Lower leg skin (tissue), 4 donors: ENCODE results near the gene EMX2. TPM values are rescaled to one million over a fixed set of nuclear protein-coding genes. Genes with fewer than 3 reads are reported as not detected.

ENCODE experiments used
- DNase-seq, 2 donors: peaks; one replicate each; pipeline ENCODE4 v3.0.0-alpha.2; 2019; ENCODE audit warnings: low spot score in 2 of 2
- H3K4me3 ChIP-seq: fragments of 200-600 bp; sonication (generic); 2 replicates; pipeline ENCODE4 v1.5.1; 2017; ENCODE audit warnings: mild to moderate bottlenecking, low read depth; ENCODE audit not compliant: poor library complexity, severe bottlenecking
- POLR2A ChIP-seq, 2 donors: fragments of 450-650 bp; IDR thresholded peaks; one replicate each; pipeline ENCODE4 v1.6.1; 2016 to 2017; ENCODE audit warnings: antibody characterized with exemption in 2 of 2, mild to moderate bottlenecking in 1 of 2, moderate library complexity in 1 of 2
- WGBS, 2 donors: methylation state at CpG; one replicate each; pipeline ENCODE4 v1.1.5; 2018; 5-methylcytosine and 5-hydroxymethylcytosine counted together
- intact Hi-C: fragments of 100-400 bp; cut with DNase I; formaldehyde crosslinking; loops from one replicate; pipeline ENCODE4 v1.15.0; 2023; ENCODE audit warnings: low total_unique reads
- total RNA-seq, 4 donors: library from RNA; depleted of rRNA; stranded (reverse); fragments of >200 nt; gene quantifications; one replicate each; pipeline ENCODE4 v1.1.0, GENCODE V29; 2016
- TF ChIP-seq, protein P1 (sequence below), 3 donors: fragments of 450-650 bp; IDR thresholded peaks; one replicate each; pipeline ENCODE4 v1.5.1; 2016; ENCODE audit warnings: antibody characterized with exemption in 3 of 3, mild to moderate bottlenecking in 3 of 3, moderate library complexity in 2 of 3

Gene EMX2
- total RNA-seq, 4 donors from 2014 or later: 3.7 to 10.4 (median 7.2) TPM

DNA sequence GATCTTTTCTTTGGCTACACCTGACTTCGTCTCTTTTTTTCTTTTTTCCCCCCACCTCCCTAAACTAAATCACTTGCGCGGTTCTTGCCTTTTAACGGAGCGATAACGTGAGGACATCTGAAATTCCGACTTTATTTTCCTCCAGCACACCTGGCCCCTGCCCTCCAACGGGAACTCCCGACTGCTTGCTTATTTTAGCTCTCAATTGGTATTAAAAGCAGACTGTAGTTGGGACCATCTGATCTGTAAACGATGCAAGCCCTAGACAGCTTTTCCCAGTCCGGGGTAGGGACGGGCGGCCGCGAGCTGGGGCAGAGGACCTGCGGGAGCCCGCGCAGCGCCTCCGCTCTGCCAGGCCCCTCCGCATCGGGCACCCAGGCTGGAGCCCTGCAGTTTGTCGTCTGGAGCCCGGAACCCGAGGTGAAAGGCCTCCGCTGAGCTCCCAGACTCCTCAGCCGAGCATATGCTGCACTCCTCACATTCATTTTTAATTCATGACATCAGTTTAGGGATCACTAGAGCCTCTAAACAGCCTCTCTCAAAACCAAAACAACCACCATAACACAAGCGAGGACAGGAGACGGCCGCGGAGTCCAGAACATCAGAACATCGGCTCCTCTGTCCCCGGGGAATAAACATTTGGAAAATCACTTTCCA is 10.0 kb upstream of the EMX2 start:
- TF ChIP-seq, protein P1, sequence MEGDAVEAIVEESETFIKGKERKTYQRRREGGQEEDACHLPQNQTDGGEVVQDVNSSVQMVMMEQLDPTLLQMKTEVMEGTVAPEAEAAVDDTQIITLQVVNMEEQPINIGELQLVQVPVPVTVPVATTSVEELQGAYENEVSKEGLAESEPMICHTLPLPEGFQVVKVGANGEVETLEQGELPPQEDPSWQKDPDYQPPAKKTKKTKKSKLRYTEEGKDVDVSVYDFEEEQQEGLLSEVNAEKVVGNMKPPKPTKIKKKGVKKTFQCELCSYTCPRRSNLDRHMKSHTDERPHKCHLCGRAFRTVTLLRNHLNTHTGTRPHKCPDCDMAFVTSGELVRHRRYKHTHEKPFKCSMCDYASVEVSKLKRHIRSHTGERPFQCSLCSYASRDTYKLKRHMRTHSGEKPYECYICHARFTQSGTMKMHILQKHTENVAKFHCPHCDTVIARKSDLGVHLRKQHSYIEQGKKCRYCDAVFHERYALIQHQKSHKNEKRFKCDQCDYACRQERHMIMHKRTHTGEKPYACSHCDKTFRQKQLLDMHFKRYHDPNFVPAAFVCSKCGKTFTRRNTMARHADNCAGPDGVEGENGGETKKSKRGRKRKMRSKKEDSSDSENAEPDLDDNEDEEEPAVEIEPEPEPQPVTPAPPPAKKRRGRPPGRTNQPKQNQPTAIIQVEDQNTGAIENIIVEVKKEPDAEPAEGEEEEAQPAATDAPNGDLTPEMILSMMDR (IDR thresholded peaks at IDR 0.05): no peak
- TF ChIP-seq POLR2A (IDR thresholded peaks at IDR 0.05): no peak
- 36 to 57% methylated on average over 33 of the region's 33 CpGs for WGBS, 2 donors
- H3K4me3 ChIP-seq: no peak overlapping the region
- intact Hi-C loops: loop anchor here (10.0 kb wide), 1 partner anchor 88 kb away; no protein-coding TSS in a partner anchor
- DNase-seq: peak in 1 of 2 donors; percentile 85

- intact Hi-C loops: loop anchor here (10.0 kb wide), 1 partner anchor 89 kb away; no protein-coding TSS in a partner anchor
- 47 to 48% methylated on average over 24 of the region's 24 CpGs for WGBS, 2 donors
- DNase-seq: peak in 1 of 2 donors; percentile 94
- no peak overlapping the region for H3K4me3 ChIP-seq
- no peak for TF ChIP-seq POLR2A (IDR thresholded peaks at IDR 0.05)
- TF ChIP-seq, protein P1 (IDR thresholded peaks at IDR 0.05): no peak
These were observed 8.9 kb upstream of the EMX2 start for GRCh38 chr10:117533507-117534281.

DNA sequence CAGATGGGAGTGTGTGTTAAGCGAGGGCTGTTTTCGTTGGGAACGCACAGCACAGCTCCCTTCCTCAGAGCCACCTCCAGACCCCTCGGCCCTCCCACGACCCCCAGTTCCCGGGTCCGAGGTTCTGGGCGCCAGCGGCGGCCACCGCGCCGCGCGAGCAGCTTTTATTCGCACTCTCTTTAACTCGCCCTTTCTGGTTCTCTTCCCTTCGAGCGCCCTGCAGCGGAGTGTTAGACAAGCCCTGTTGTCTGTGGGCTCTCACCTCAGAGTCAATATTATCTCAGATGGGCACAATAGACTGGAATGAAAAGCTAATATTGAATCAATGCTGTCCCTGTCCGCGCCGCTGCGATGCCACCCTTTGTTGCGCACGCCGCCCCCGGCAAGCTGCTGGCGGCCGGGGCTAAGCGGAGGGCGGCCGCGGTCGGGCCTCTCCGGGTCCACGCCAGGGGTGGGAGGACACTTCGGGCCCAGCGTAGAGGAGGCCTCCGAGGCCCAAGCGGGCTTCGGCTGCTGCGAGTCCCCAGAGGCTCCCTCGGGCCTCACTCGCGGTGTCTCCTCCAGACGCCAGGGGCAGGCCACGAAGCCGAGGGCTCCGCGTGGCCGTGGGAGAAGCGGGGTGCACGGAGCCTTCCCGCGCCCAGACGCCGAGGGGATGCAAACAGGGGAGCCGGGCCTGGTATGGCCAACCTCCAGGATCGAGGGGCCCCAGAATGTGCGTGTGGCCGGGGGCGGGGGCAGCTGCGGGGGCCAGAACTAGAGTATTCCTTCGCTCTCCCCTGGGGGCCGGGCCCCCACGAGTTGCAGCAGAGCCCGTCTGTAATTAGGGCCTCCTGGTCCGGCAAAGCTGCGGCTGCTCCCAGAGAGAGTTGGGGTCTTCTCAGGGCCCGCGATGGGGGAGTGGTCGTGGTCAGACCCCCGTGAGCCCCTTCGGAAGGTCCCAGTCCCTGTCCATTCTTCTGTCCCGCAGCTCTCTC is 7.9 kb upstream of the EMX2 start:
- peak in 1 of 2 donors; percentile 84 for DNase-seq
- intact Hi-C loops: loop anchor here (5.0 to 10.0 kb wide), 2 partner anchors 90 to 708 kb away; no protein-coding TSS in a partner anchor
- TF ChIP-seq, protein P1 (IDR thresholded peaks at IDR 0.05): no peak
- no peak for TF ChIP-seq POLR2A (IDR thresholded peaks at IDR 0.05)
- 40 to 50% methylated on average over 57 to 70 of the region's 76 CpGs for WGBS, 2 donors
- H3K4me3 ChIP-seq: no peak overlapping the region

- TF ChIP-seq, protein P1 (IDR thresholded peaks at IDR 0.05): no peak
- TF ChIP-seq POLR2A (IDR thresholded peaks at IDR 0.05): no peak
- peak in 1 of 2 donors; percentile 87 for DNase-seq
- no peak overlapping the region for H3K4me3 ChIP-seq
- 45 to 68% methylated on average over 32 to 54 of the region's 54 CpGs for WGBS, 2 donors
- intact Hi-C loops: loop anchor here (5.0 to 10.0 kb wide), 2 partner anchors 91 to 707 kb away; no protein-coding TSS in a partner anchor
These were observed 7.1 kb upstream of the EMX2 start for GRCh38 chr10:117535298-117536071.
